B cell (primary cell): ENCODE measurements around the gene CCDC171. TPM values are rescaled to one million over a fixed set of nuclear protein-coding genes. Genes with fewer than 3 reads are reported as not detected.

Source experiments
- ATAC-seq: fragments of 200-7000 bp; cut with Tn5 transposase; one replicate; pipeline ENCODE4 v1.10.0; 2021; ENCODE audit warnings: low read depth, mild to moderate bottlenecking, moderate number of reproducible peaks, moderate library complexity
- CTCF ChIA-PET: fragments of 350-600 bp; sonication (Branson Sonifier 250); formaldehyde crosslinking; loops from one replicate; lab custom pipeline; 2021; ENCODE audit warnings: antibody characterized with exemption, inconsistent platforms; lab: Charles Lee
- POLR2A ChIA-PET: fragments of 350-600 bp; sonication (Branson Sonifier 250); formaldehyde crosslinking; loops from one replicate; lab custom pipeline; 2021; ENCODE audit warnings: antibody characterized with exemption; lab: Charles Lee
- DNase-seq: peaks from one replicate; pipeline ENCODE4 v3.0.0; 2013
- H2AFZ ChIP-seq: 2 replicates; pipeline ENCODE4 v1.6.1; 2012; ENCODE audit warnings: mild to moderate bottlenecking, low read depth, low read length; ENCODE audit not compliant: insufficient read depth, poor library complexity, severe bottlenecking
- H3K27ac ChIP-seq, 2 donors: 1 replicate in 1 of 2; 2 replicates in 1 of 2; pipeline ENCODE4 v1.5.1; 2012 to 2013; ENCODE audit warnings: low read length in 2 of 2, mild to moderate bottlenecking in 2 of 2, moderate library complexity in 1 of 2
- H3K27me3 ChIP-seq, 4 experiments: fragments of 200-600 bp in 1 of 4; sonication (generic) in 1 of 4; replicated peaks in 1 of 4; 1 replicate in 2 of 4; 2 replicates in 2 of 4; pipeline versions ENCODE4 v1.6.1 to v1.7.0; 2013 to 2016; ENCODE audit warnings: low read length in 3 of 4, mild to moderate bottlenecking in 2 of 4, mixed read lengths in 1 of 4, moderate library complexity in 1 of 4; ENCODE audit not compliant: insufficient read depth in 4 of 4, control insufficient read depth in 3 of 4; ENCODE audit errors: control extremely low read depth in 1 of 4
- H3K36me3 ChIP-seq, 2 experiments: replicated peaks in 1 of 2; 1 replicate in 1 of 2; 2 replicates in 1 of 2; pipeline versions ENCODE4 v1.6.1 to v1.7.1; 2013; ENCODE audit warnings: low read length in 1 of 2; ENCODE audit not compliant: insufficient read depth in 2 of 2, control insufficient read depth in 1 of 2; ENCODE audit errors: control extremely low read depth in 1 of 2, extremely low read depth in 1 of 2
- H3K4me1 ChIP-seq, 2 donors: fragments of 200-600 bp in 1 of 2; sonication (generic) in 1 of 2; 1 replicate in 1 of 2; 2 replicates in 1 of 2; pipeline versions ENCODE4 v1.5.1 to v1.6.1; 2013 to 2017; ENCODE audit warnings: low read length in 2 of 2; ENCODE audit not compliant: control insufficient read depth in 2 of 2, insufficient read depth in 2 of 2
- H3K4me2 ChIP-seq: replicated peaks from 2 replicates; pipeline ENCODE3; 2012; ENCODE audit warnings: mild to moderate bottlenecking, low read depth, low read length; ENCODE audit not compliant: poor library complexity, severe bottlenecking
- H3K4me3 ChIP-seq, 5 experiments: fragments of 200-600 bp in 1 of 5; sonication (generic) in 1 of 5; 1 replicate in 3 of 5; 2 replicates in 2 of 5; pipeline versions ENCODE4 v1.5.1 to v1.7.0; 2011 to 2016; ENCODE audit warnings: low read length in 4 of 5, mild to moderate bottlenecking in 4 of 5, low read depth in 2 of 5, control low read depth in 1 of 5, moderate library complexity in 1 of 5; ENCODE audit not compliant: insufficient read depth in 1 of 5; ENCODE audit errors: control extremely low read depth in 1 of 5, extremely low read depth in 1 of 5
- H3K79me2 ChIP-seq: fragments of 200-600 bp; sonication (generic); one replicate; pipeline ENCODE4 v1.6.0; 2016; ENCODE audit warnings: low read length; ENCODE audit not compliant: control insufficient read depth, insufficient read depth
- H3K9ac ChIP-seq: fragments of 200-600 bp; sonication (generic); 2 replicates; pipeline ENCODE4 v1.6.1; 2017; ENCODE audit warnings: mild to moderate bottlenecking, low read length, moderate library complexity
- H3K9me3 ChIP-seq, 3 donors: one replicate each; pipeline versions ENCODE4 v1.6.1 to v1.7.1; 2013; ENCODE audit warnings: low read length in 2 of 3; ENCODE audit not compliant: control insufficient read depth in 2 of 3, insufficient read depth in 1 of 3; ENCODE audit errors: control extremely low read depth in 1 of 3
- H4K20me1 ChIP-seq: 2 replicates; pipeline ENCODE4 v1.6.0; 2012; ENCODE audit warnings: mild to moderate bottlenecking, low read length; ENCODE audit not compliant: insufficient read depth, control insufficient read depth, poor library complexity, severe bottlenecking
- H3K27ac Mint-ChIP-seq: one replicate; pipeline ENCODE4 v1.8.0; 2021; ENCODE audit warnings: mixed read lengths
- H3K27me3 Mint-ChIP-seq: one replicate; pipeline ENCODE4 v1.8.0; 2021; ENCODE audit warnings: mixed read lengths
- H3K4me1 Mint-ChIP-seq: one replicate; pipeline ENCODE4 v1.8.0; 2021; ENCODE audit warnings: mixed read lengths
- H3K4me3 Mint-ChIP-seq: one replicate; pipeline ENCODE4 v1.8.0; 2021; ENCODE audit warnings: mixed read lengths
- H3K9me3 Mint-ChIP-seq: one replicate; pipeline ENCODE4 v1.8.0; 2022; ENCODE audit warnings: mixed read lengths; ENCODE audit not compliant: insufficient read depth
- EZH2 ChIP-seq: IDR thresholded peaks from 2 replicates; pipeline ENCODE4 v1.6.1; 2012; ENCODE audit warnings: borderline replicate concordance, low read depth, mild to moderate bottlenecking, moderate library complexity, low read length; ENCODE audit not compliant: insufficient read depth, poor library complexity, severe bottlenecking
- WGBS: methylation state at CpG from one replicate; pipeline ENCODE4 v1.1.5; 2013; ENCODE audit warnings: missing lambda C conversion rate; ENCODE audit not compliant: insufficient coverage; 5-methylcytosine and 5-hydroxymethylcytosine counted together
- intact Hi-C: fragments of 100-400 bp; cut with micrococcal nuclease; formaldehyde crosslinking; loops from one replicate; pipeline ENCODE4 v1.10.0; 2022
- polyA plus RNA-seq: library from polyadenylated mRNA; depleted of rRNA; stranded (reverse); fragments of >200 nt; gene quantifications from 2 replicates; pipeline ENCODE4 v1.2.3, GENCODE V29; 2012
- total RNA-seq, 2 donors: library from RNA; stranded (reverse); fragments of 120-200 nt in 1 of 2; gene quantifications; 1 replicate in 1 of 2; 2 replicates in 1 of 2; pipeline versions ENCODE4 v1.2.3 to v1.2.4, GENCODE V29; 2013 to 2022
- TF ChIP-seq, protein P1 (sequence below): fragments of 200-600 bp; IDR thresholded peaks from one replicate; pipeline ENCODE4 v1.8.0; 2022; ENCODE audit warnings: antibody characterized with exemption, mild to moderate bottlenecking

The CCDC171 gene
- total and polyA plus RNA-seq, 2 donors (not counting 1 experiment from before 2014, with no cell fraction given): 0.22 to 6.3 TPM

- intact Hi-C loops: no loop called here
- Mint-ChIP-seq H3K4me1 (no peaks in the 10 kb centered on the region), H3K27me3 (no peaks in the 10 kb centered on the region), H3K27ac (no peak overlapping the region), H3K4me3 (no peak overlapping the region), H3K9me3 (no peaks in the 10 kb centered on the region)
- Histone ChIP-seq H3K36me3 (no peaks in the 10 kb centered on the region), H3K27ac (no peak overlapping the region), H3K9ac (no peak overlapping the region), H4K20me1 (no peaks in the 10 kb centered on the region), H3K27me3 (no peaks in the 10 kb centered on the region), H3K4me2 (no peak overlapping the region), H3K9me3 (peaks cover 0 to 3% (median 0%) of the 10 kb centered on the region in 3 donors), H3K4me1 (no peaks in the 10 kb centered on the region), H3K4me3 (no peak overlapping the region), H2AFZ (no peak overlapping the region), H3K79me2 (no peaks in the 10 kb centered on the region)
- no peak for DNase-seq
- WGBS: no CpG with 5 or more reads among the region's 2 CpGs
- ChIA-PET CTCF (no interaction called here), POLR2A (no interaction called here)
- no peak for ATAC-seq
- TF ChIP-seq, protein P1, sequence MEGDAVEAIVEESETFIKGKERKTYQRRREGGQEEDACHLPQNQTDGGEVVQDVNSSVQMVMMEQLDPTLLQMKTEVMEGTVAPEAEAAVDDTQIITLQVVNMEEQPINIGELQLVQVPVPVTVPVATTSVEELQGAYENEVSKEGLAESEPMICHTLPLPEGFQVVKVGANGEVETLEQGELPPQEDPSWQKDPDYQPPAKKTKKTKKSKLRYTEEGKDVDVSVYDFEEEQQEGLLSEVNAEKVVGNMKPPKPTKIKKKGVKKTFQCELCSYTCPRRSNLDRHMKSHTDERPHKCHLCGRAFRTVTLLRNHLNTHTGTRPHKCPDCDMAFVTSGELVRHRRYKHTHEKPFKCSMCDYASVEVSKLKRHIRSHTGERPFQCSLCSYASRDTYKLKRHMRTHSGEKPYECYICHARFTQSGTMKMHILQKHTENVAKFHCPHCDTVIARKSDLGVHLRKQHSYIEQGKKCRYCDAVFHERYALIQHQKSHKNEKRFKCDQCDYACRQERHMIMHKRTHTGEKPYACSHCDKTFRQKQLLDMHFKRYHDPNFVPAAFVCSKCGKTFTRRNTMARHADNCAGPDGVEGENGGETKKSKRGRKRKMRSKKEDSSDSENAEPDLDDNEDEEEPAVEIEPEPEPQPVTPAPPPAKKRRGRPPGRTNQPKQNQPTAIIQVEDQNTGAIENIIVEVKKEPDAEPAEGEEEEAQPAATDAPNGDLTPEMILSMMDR: no peak
- no peak for TF ChIP-seq EZH2
Measured at GRCh38 chr9:15761551-15761950, 208.7 kb downstream of the CCDC171 start.

- H3K4me1 ChIP-seq: no peaks in the 10 kb centered on the region
- no peaks in the 10 kb centered on the region for H3K79me2 ChIP-seq
- H4K20me1 ChIP-seq: no peaks in the 10 kb centered on the region
- H3K27ac ChIP-seq: no peak overlapping the region
- no peak for TF ChIP-seq EZH2
- TF ChIP-seq, protein P1: no peak
- no peak for ATAC-seq
- no peak overlapping the region for H3K4me3 Mint-ChIP-seq
- no peak for DNase-seq
- H3K4me2 ChIP-seq: no peak overlapping the region
- POLR2A ChIA-PET: no interaction called here
- H3K9me3 ChIP-seq: no peaks in the 10 kb centered on the region
- no peak overlapping the region for H2AFZ ChIP-seq
- H3K9ac ChIP-seq: no peak overlapping the region
- CTCF ChIA-PET: no interaction called here
- no peaks in the 10 kb centered on the region for H3K36me3 ChIP-seq
- no peak overlapping the region for H3K27ac Mint-ChIP-seq
- WGBS: 67% methylated on average over 1 of the region's 1 CpG
- no peaks in the 10 kb centered on the region for H3K27me3 ChIP-seq
- no peak overlapping the region for H3K4me3 ChIP-seq
- no peaks in the 10 kb centered on the region for H3K4me1 Mint-ChIP-seq
- intact Hi-C loops: no loop called here
- H3K9me3 Mint-ChIP-seq: no peaks in the 10 kb centered on the region
- no peaks in the 10 kb centered on the region for H3K27me3 Mint-ChIP-seq
Measured at GRCh38 chr9:15763371-15763770, 210.5 kb downstream of the CCDC171 start.
